ENCODE data around the gene PSG1.
"Not testable (repeated sequence)": the region's sequence is repeated elsewhere in the genome, so short reads cannot be mapped to it uniquely, and the experiment has no call there.

Gene PSG1

GRCh38 chr19:42821306-42821977, 58.1 kb downstream of the PSG1 start:
- DNase-seq = peak in 7 of 56 donors; percentile 12 to 63 (median 28)

DNA sequence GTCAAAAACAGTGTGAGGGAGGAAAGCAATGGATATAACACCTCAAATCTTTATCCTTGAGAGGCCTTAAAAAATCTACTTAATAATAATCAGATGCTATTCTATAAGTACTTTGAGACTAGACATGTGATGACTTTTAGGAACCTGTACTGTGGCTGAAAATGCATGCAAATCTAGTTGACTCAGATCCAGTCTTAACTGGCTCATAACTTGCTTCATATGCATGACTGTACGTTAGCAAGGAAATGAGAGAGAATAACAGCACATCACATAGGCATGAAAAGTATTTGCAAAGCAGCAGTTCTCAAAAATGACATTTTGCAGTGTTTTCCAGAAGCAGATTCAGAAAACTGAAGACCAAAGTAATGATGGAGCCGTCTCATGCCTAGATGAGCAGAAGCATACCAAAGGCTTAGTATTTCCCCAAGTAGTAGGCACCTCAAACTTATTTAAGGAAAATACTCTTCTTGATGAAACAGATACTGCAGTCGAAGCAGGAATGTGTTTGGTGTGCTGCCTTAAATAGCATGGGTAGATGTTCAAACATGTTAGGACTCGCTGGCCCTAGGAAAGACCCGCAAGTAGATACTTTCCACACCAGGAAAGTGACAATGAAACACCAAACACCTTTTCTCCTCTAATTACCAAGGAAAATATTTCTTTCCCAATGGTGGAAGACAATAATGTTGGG, 59.4 kb downstream of the PSG1 start:
- DNase-seq = not testable (repeated sequence)

GRCh38 chr19:42816894-42817293, 62.6 kb downstream of the PSG1 start:
- no peak for DNase-seq

All from nucleus accumbens (tissue), 56 donors.